KMS-11 (cell line): ENCODE measurements around the gene PRDM8.
A peak's percentile ranks its signal among the peaks of the same experiment; 100 is the strongest.

Experiments
- H2AFZ ChIP-seq: fragments of 200-600 bp; sonication (generic); 2 replicates; pipeline ENCODE4 v1.6.1; 2016; ENCODE audit warnings: antibody characterized with exemption, mixed run types, low read depth
- H3K27ac ChIP-seq: fragments of 200-600 bp; sonication (generic); 2 replicates; pipeline ENCODE4 v1.6.1; 2016; ENCODE audit warnings: mild to moderate bottlenecking, mixed run types
- H3K27me3 ChIP-seq: fragments of 200-600 bp; sonication (generic); 2 replicates; pipeline ENCODE4 v1.6.1; 2017; ENCODE audit warnings: mild to moderate bottlenecking, low read depth, mixed run types, moderate library complexity; ENCODE audit not compliant: insufficient read depth
- H3K36me3 ChIP-seq: fragments of 200-600 bp; sonication (generic); 2 replicates; pipeline ENCODE4 v1.6.1; 2017; ENCODE audit warnings: mild to moderate bottlenecking, mixed run types; ENCODE audit not compliant: insufficient read depth
- H3K4me1 ChIP-seq: fragments of 200-600 bp; sonication (generic); 2 replicates; pipeline ENCODE4 v1.6.1; 2016; ENCODE audit warnings: mild to moderate bottlenecking, low read depth, mixed run types; ENCODE audit not compliant: poor library complexity, severe bottlenecking
- H3K4me2 ChIP-seq: fragments of 200-600 bp; sonication (generic); 2 replicates; pipeline ENCODE4 v1.7.0; 2016; ENCODE audit warnings: mild to moderate bottlenecking, mixed run types
- H3K4me3 ChIP-seq: fragments of 200-600 bp; sonication (generic); IDR thresholded peaks from 2 replicates; pipeline ENCODE4 v1.6.1; 2017; ENCODE audit warnings: low read depth, low read length, mixed read lengths; ENCODE audit not compliant: insufficient read depth
- H3K79me2 ChIP-seq: fragments of 200-600 bp; sonication (generic); 2 replicates; pipeline ENCODE4 v1.6.1; 2016; ENCODE audit warnings: low read depth, mixed run types; ENCODE audit not compliant: insufficient read depth
- H3K9ac ChIP-seq: fragments of 200-600 bp; sonication (generic); 2 replicates; pipeline ENCODE4 v1.6.1; 2016; ENCODE audit warnings: mild to moderate bottlenecking, mixed run types
- H4K20me1 ChIP-seq: fragments of 200-600 bp; sonication (generic); 2 replicates; pipeline ENCODE4 v1.6.1; 2016; ENCODE audit warnings: mild to moderate bottlenecking, mixed run types; ENCODE audit not compliant: insufficient read depth
- TF ChIP-seq, protein P1 (sequence below): fragments of 200-600 bp; sonication (generic); conservative IDR thresholded peaks from 2 replicates; pipeline ENCODE4 v1.6.1; 2017; ENCODE audit warnings: low read depth, mild to moderate bottlenecking, antibody characterized with exemption, low read length, moderate library complexity, mixed read lengths

The PRDM8 gene

GRCh38 chr4:80201252-80202151 lies 4.2 kb downstream of the PRDM8 start:
- H2AFZ ChIP-seq, result peak overlapping the region; percentile 96
- H3K27me3 ChIP-seq, result no peaks in the 10 kb centered on the region
- H3K79me2 ChIP-seq, result no peaks in the 10 kb centered on the region
- no peaks in the 10 kb centered on the region for H3K36me3 ChIP-seq
- peak overlapping the region; percentile 59; the same call in 1 of the 2 replicates for H3K9ac ChIP-seq
- TF ChIP-seq, protein P1, sequence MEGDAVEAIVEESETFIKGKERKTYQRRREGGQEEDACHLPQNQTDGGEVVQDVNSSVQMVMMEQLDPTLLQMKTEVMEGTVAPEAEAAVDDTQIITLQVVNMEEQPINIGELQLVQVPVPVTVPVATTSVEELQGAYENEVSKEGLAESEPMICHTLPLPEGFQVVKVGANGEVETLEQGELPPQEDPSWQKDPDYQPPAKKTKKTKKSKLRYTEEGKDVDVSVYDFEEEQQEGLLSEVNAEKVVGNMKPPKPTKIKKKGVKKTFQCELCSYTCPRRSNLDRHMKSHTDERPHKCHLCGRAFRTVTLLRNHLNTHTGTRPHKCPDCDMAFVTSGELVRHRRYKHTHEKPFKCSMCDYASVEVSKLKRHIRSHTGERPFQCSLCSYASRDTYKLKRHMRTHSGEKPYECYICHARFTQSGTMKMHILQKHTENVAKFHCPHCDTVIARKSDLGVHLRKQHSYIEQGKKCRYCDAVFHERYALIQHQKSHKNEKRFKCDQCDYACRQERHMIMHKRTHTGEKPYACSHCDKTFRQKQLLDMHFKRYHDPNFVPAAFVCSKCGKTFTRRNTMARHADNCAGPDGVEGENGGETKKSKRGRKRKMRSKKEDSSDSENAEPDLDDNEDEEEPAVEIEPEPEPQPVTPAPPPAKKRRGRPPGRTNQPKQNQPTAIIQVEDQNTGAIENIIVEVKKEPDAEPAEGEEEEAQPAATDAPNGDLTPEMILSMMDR, result no peak
- H3K27ac ChIP-seq, result peak overlapping the region; percentile 47; the same call in 1 of the 2 replicates
- H3K4me1 ChIP-seq, result peaks cover 13% of the 10 kb centered on the region
- H3K4me2 ChIP-seq, result peak overlapping the region; percentile 52
- H3K4me3 ChIP-seq, result no peak overlapping the region
- no peaks in the 10 kb centered on the region for H4K20me1 ChIP-seq

- H2AFZ ChIP-seq, result peak overlapping the region; percentile 96
- H3K4me3 ChIP-seq, result no peak overlapping the region
- H4K20me1 ChIP-seq, result no peaks in the 10 kb centered on the region
- H3K79me2 ChIP-seq, result no peaks in the 10 kb centered on the region
- TF ChIP-seq, protein P1, result peak; percentile 61
- H3K36me3 ChIP-seq, result no peaks in the 10 kb centered on the region
- peak overlapping the region; percentile 52; the same call in 1 of the 2 replicates for H3K4me2 ChIP-seq
- H3K9ac ChIP-seq, result peak overlapping the region; percentile 59; the same call in 1 of the 2 replicates
- H3K27ac ChIP-seq, result peak overlapping the region; percentile 47
- peaks cover 13% of the 10 kb centered on the region for H3K4me1 ChIP-seq
- H3K27me3 ChIP-seq, result no peaks in the 10 kb centered on the region
Observed at GRCh38 chr4:80202190-80202711, 4.9 kb downstream of the PRDM8 start.

DNA sequence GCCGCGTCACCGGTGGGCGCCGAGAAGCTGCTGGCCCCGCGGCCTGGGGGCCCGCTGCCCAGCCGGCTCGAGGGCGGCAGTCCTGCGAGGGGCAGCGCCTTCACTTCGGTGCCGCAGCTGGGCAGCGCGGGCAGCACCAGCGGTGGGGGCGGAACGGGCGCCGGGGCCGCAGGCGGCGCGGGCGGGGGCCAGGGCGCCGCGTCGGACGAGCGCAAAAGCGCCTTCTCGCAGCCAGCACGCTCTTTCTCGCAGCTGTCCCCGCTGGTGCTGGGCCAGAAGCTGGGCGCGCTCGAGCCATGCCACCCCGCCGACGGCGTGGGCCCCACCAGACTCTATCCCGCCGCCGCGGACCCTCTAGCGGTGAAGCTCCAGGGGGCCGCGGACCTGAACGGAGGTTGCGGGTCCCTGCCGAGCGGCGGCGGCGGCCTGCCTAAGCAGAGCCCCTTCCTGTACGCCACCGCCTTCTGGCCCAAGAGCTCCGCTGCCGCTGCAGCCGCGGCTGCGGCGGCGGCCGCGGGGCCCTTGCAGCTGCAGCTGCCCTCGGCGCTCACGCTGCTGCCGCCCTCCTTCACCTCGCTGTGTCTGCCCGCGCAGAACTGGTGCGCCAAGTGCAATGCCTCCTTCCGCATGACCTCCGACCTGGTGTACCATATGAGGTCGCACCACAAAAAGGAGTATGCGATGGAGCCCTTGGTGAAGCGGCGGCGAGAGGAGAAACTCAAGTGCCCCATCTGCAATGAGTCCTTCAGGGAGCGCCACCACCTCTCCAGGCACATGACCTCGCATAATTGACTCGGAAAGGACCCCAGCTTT lies 5.6 kb downstream of the PRDM8 start:
- peak overlapping the region; percentile 88 for H3K4me3 ChIP-seq
- no peaks in the 10 kb centered on the region for H4K20me1 ChIP-seq
- peak overlapping the region; percentile 71 for H3K4me2 ChIP-seq
- H3K36me3 ChIP-seq, result no peaks in the 10 kb centered on the region
- H3K79me2 ChIP-seq, result no peaks in the 10 kb centered on the region
- peak overlapping the region; percentile 96 for H2AFZ ChIP-seq
- H3K27me3 ChIP-seq, result no peaks in the 10 kb centered on the region
- peaks cover 13% of the 10 kb centered on the region for H3K4me1 ChIP-seq
- TF ChIP-seq, protein P1, result no peak
- peak overlapping the region; percentile 59; the same call in 1 of the 2 replicates for H3K9ac ChIP-seq
- peak overlapping the region; percentile 47 for H3K27ac ChIP-seq

DNA sequence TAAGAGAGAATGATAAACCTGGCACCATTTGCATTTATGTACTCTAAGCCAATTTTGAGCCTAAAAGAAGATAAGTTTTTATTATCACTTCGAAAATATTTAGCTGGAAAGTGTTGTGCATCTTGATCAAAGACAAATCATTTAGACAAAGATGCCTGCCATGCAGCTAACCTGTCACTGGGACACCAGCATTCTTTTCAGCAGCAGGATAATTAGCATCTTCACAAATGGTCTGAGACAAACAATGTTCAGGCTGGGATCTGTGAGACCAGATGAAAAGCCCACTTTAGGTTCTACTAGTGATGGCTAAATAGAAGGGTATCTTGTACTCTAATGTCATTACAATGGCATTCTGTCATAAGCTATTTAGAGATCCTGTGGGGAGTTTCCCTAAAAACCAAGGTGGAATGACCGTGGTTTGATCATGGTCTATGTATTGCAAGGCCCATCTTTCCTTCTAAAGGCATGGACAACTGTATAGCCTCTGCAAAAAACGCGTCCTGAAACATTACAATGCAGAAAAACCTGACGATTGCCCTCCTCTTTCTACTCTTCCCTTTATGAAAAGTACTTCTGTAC lies 7.2 kb downstream of the PRDM8 start:
- H3K4me1 ChIP-seq, result peaks cover 13% of the 10 kb centered on the region
- H3K27me3 ChIP-seq, result no peaks in the 10 kb centered on the region
- H3K36me3 ChIP-seq, result no peaks in the 10 kb centered on the region
- no peaks in the 10 kb centered on the region for H4K20me1 ChIP-seq
- no peaks in the 10 kb centered on the region for H3K79me2 ChIP-seq
- no peak overlapping the region for H3K9ac ChIP-seq
- H3K4me2 ChIP-seq, result no peak overlapping the region
- TF ChIP-seq, protein P1, result no peak
- H3K4me3 ChIP-seq, result no peak overlapping the region
- H3K27ac ChIP-seq, result no peak overlapping the region
- no peak overlapping the region for H2AFZ ChIP-seq
